Breast epithelium (tissue), 3 donors: ENCODE results near the gene INSC.

Experiments
- POLR2A ChIP-seq: fragments of 450-650 bp; IDR thresholded peaks from one replicate; pipeline ENCODE4 v1.6.1; 2016; ENCODE audit warnings: antibody characterized with exemption, mild to moderate bottlenecking, moderate library complexity
- TF ChIP-seq, protein P1 (sequence below), 3 donors: fragments of 450-650 bp; IDR thresholded peaks; one replicate each; pipeline ENCODE4 v1.5.1; 2016 to 2017; ENCODE audit warnings: antibody characterized with exemption in 3 of 3, mild to moderate bottlenecking in 3 of 3, moderate library complexity in 3 of 3

DNA sequence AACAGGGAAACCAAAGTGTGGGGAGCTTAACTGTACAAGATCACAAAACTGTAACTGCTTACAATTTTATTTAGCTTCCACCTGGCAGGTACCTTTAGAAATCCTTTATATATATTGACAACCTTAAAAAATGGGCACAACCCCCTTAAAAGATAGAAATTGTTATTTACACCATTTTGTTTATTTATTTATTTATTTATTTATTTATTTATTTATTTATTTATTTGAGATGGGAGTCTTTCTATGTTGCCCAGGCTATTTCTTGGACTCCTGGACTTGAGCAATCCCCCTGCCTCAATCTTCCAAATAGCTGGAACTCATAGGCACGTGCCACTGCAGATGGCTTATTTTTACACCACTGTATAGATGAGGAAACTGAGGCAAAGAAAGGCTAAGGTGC, 74.5 kb downstream of the INSC start:
- TF ChIP-seq, protein P1, sequence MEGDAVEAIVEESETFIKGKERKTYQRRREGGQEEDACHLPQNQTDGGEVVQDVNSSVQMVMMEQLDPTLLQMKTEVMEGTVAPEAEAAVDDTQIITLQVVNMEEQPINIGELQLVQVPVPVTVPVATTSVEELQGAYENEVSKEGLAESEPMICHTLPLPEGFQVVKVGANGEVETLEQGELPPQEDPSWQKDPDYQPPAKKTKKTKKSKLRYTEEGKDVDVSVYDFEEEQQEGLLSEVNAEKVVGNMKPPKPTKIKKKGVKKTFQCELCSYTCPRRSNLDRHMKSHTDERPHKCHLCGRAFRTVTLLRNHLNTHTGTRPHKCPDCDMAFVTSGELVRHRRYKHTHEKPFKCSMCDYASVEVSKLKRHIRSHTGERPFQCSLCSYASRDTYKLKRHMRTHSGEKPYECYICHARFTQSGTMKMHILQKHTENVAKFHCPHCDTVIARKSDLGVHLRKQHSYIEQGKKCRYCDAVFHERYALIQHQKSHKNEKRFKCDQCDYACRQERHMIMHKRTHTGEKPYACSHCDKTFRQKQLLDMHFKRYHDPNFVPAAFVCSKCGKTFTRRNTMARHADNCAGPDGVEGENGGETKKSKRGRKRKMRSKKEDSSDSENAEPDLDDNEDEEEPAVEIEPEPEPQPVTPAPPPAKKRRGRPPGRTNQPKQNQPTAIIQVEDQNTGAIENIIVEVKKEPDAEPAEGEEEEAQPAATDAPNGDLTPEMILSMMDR (IDR thresholded peaks at IDR 0.05), result no peak
- TF ChIP-seq POLR2A, result no peak
